ENCODE measurements around the gene TTC17.

TTC17 gene

DNA sequence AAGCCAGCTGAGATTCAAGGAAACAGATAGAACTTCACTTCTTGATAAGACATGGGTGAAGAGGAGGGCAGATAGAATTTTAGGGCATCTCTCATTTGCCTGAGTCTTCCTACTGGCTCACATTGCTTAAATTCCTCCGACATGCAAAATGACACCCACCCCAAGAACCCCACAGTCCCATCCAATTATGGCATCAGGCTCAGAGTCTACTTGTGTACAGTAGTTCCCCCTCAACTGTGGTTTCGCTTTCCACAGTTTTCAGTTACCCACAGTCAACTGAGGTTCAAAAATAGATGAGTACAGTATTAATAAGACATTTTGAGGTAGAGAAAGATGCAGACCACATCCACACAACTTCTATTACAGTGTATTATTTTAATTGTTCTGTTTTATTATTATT lies 99.8 kb downstream of the TTC17 start:
- in situ Hi-C loops (cut with HindIII; ENCODE audit: low sequenced_read_pairs), result loop anchor here (5.0 kb wide), 1 partner anchor 89 kb away; no protein-coding TSS in a partner anchor

GRCh38 chr11:43459246-43459645 lies 100.5 kb downstream of the TTC17 start:
- in situ Hi-C loops (cut with HindIII; ENCODE audit: low sequenced_read_pairs), result loop anchor here (5.0 kb wide), 1 partner anchor 88 kb away; no protein-coding TSS in a partner anchor

GRCh38 chr11:43462359-43462758 lies 103.6 kb downstream of the TTC17 start:
- in situ Hi-C loops (cut with HindIII; ENCODE audit: low sequenced_read_pairs), result no loop called here

DNA sequence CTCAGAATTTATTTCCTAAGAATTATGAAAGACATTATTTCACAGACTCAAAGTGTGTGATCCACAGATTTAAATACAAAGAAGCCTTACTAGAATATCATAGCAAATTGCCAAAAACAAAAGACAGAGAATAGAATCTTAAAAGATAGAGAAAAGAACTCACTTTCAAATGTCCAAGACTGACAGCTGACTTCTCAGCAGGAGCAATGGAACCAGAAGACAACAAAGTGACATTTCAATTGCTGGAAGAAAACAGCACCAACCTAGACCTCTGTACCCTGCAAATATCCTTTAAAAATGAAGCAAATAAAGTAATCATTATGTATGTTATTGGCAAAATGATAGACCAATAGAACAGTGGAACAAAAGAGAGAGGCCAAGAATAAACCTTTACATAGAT lies 109.2 kb downstream of the TTC17 start:
- in situ Hi-C loops (cut with HindIII; ENCODE audit: low sequenced_read_pairs), result no loop called here

- in situ Hi-C loops (cut with HindIII; ENCODE audit: low sequenced_read_pairs), result loop anchor here (5.0 kb wide), 1 partner anchor 95 kb away; no protein-coding TSS in a partner anchor
Observed at GRCh38 chr11:43477491-43477890, 118.8 kb downstream of the TTC17 start.

- in situ Hi-C loops (cut with HindIII; ENCODE audit: low sequenced_read_pairs), result no loop called here
Observed at GRCh38 chr11:43486141-43486540, 127.4 kb downstream of the TTC17 start.

- in situ Hi-C loops (cut with HindIII; ENCODE audit: low sequenced_read_pairs), result loop anchor here (10.0 kb wide), 1 partner anchor 275 kb away; no protein-coding TSS in a partner anchor
Observed at GRCh38 chr11:43489869-43490465, 131.2 kb downstream of the TTC17 start.

GRCh38 chr11:43492701-43493100 lies 134.0 kb downstream of the TTC17 start:
- in situ Hi-C loops (cut with HindIII; ENCODE audit: low sequenced_read_pairs), result loop anchor here (10.0 kb wide), 1 partner anchor 272 kb away; no protein-coding TSS in a partner anchor

DNA sequence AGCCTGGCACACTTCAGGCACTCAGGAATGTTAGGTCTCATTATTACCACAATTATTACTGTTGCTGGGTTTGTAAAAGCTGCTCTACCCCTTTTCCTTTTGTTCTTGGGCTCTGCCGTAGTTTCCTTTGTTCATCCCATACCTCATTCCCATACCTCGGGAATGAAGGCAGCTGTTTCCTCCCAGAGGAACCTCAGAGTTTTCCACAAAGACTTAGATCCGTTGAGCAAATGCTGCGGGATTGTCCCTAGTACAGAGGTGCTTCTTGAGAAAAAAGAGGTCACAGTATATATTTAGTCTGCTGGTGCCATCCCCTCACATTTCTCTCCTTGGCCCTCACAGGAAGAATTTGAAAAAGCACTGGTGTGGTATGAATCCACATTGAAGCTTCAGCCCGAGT lies 134.7 kb downstream of the TTC17 start:
- in situ Hi-C loops (cut with HindIII; ENCODE audit: low sequenced_read_pairs), result loop anchor here (10.0 kb wide), 1 partner anchor 271 kb away; no protein-coding TSS in a partner anchor

- in situ Hi-C loops (cut with HindIII; ENCODE audit: low sequenced_read_pairs), result loop anchor here (10.0 kb wide), 1 partner anchor 268 kb away; no protein-coding TSS in a partner anchor
Observed at GRCh38 chr11:43497144-43497543, 138.4 kb downstream of the TTC17 start.

DNA sequence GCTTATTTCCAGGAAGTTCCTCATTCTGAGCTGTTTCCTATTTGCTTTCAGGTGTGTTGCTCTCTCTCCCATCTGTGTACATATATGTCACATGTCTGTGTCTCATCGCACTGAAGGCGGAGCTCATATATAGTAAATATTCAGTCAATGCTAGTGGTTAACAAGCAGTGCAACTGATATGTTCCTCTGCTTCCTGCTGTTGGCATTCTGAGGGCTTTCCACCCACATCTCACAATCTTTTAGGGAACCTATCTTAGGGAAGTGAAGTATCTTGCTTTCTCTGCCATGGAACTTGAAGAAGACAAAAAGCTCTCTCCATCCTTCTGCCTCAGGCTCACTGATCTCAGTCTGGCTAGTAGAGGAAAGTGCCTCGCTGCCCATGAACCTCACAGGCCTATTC lies 139.8 kb downstream of the TTC17 start:
- in situ Hi-C loops (cut with HindIII; ENCODE audit: low sequenced_read_pairs), result loop anchor here (10.0 kb wide), 1 partner anchor 266 kb away; no protein-coding TSS in a partner anchor

- in situ Hi-C loops (cut with HindIII; ENCODE audit: low sequenced_read_pairs), result no loop called here
Observed at GRCh38 chr11:43503417-43503816, 144.7 kb downstream of the TTC17 start.

GRCh38 chr11:43504316-43504950 lies 145.7 kb downstream of the TTC17 start:
- in situ Hi-C loops (cut with HindIII; ENCODE audit: low sequenced_read_pairs), result no loop called here

- in situ Hi-C loops (cut with HindIII; ENCODE audit: low sequenced_read_pairs), result no loop called here
Observed at GRCh38 chr11:43505171-43505570, 146.5 kb downstream of the TTC17 start.

- in situ Hi-C loops (cut with HindIII; ENCODE audit: low sequenced_read_pairs), result no loop called here
Observed at GRCh38 chr11:43507171-43507570, 148.5 kb downstream of the TTC17 start.

- in situ Hi-C loops (cut with HindIII; ENCODE audit: low sequenced_read_pairs), result no loop called here
Observed at GRCh38 chr11:43508511-43508918, 149.8 kb downstream of the TTC17 start.

- in situ Hi-C loops (cut with HindIII; ENCODE audit: low sequenced_read_pairs), result no loop called here
Observed at GRCh38 chr11:43511959-43512358, 153.2 kb downstream of the TTC17 start.

DNA sequence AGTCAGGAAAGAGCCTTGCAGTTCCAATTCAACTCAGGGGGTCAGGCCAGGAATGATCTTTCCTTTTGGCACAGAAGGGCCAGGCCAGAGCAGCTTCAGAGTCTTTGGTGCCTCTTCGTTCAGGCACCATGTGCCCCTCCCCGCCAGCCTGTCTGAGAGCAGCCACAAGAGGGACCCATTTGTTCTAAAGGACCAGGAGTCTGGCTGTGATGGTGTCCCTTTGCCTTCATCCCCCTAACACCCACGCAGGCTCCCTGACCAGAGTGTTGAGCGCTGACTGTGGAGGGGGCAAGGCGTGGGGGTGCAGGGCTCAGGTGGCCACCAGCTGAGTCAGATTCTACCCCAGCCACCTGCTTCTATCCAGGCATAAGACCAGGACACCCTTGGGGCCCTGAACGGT lies 156.4 kb downstream of the TTC17 start:
- in situ Hi-C loops (cut with HindIII; ENCODE audit: low sequenced_read_pairs), result no loop called here

- in situ Hi-C loops (cut with HindIII; ENCODE audit: low sequenced_read_pairs), result no loop called here
Observed at GRCh38 chr11:43516316-43516850, 157.7 kb downstream of the TTC17 start.

GRCh38 chr11:43517518-43517917 lies 158.8 kb downstream of the TTC17 start:
- in situ Hi-C loops (cut with HindIII; ENCODE audit: low sequenced_read_pairs), result no loop called here

DNA sequence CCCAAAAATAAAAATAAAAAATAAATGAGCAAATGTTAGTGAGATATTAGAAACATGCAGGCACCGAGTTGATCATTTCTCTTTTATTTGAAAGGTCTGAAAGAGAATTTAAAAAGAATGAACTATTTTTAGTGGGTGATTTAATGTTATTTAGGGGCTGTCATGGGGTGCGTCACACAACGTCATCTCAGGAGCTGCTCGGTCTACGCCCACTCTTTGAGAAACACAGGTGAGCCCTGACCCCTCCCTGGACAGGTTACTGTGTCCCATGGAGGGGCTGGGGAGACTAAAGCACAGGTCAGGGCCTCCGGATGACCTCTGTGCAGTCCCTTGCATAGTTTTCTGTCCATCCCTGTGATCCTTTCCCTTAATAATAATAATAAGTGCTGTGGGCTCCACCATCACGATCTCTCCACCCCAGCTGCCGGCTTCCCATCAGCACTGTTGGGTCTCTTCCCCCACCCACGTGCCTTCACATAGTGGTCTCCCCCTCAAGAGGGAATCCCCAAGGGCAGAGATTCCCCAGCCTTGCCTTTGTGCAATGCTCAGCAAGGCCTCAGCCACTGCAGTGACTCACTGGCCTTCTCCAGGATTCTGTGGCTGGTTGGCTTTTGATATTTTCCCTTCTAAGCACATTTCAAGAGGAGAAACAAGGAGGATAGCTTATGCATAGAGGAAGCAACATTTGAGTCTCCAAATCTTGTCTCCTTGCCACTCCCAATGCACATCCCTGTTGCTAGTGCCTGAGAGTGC lies 159.9 kb downstream of the TTC17 start:
- in situ Hi-C loops (cut with HindIII; ENCODE audit: low sequenced_read_pairs), result no loop called here
